ENCODE results near the gene ACAP2.

- TF ChIP-seq POLR2A (IDR thresholded peaks at IDR 0.05; ENCODE audit: low read length) (no peak), GATA1 (IDR thresholded peaks at IDR 0.05; ENCODE audit: low read depth, low read length) (no peak)
Observed at GRCh38 chr3:195475614-195476013, 32.8 kb upstream of the ACAP2 start.
